OCI-LY7 (cell line): ENCODE measurements around the gene CCDC174.

Experiments
- EZH2phosphoT487 ChIP-seq: fragments of 200-600 bp; sonication (generic); IDR thresholded peaks from 2 replicates; pipeline ENCODE4 v1.6.1; 2018; ENCODE audit warnings: low read depth, borderline replicate concordance, mild to moderate bottlenecking, mixed run types, antibody characterized with exemption, low read length, moderate library complexity, mixed read lengths
- TF ChIP-seq, protein P1 (sequence below): fragments of 200-600 bp; sonication (generic); conservative IDR thresholded peaks from 2 replicates; pipeline ENCODE4 v1.5.1; 2014; ENCODE audit warnings: mild to moderate bottlenecking, antibody characterized with exemption, low read length, moderate library complexity, mixed read lengths

DNA sequence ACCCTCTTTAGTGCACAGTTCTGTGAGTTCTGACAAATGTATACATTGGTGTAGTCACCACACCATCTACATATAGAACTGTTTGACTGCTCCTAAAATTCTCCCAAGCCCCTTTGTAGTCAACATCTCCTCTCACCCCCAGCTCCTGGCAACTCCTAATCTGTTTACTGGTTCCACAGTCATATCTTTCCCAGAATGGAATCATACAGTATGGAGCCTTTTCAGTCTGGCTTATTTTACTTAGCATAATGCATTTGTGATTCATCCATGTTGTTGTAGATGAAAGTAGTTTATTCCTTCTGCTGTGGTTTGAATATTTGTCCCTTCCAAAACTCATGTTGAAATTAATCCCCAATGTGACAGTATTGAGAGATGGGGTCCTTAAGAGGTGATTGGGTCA, 41.6 kb upstream of the CCDC174 start:
- TF ChIP-seq, protein P1, sequence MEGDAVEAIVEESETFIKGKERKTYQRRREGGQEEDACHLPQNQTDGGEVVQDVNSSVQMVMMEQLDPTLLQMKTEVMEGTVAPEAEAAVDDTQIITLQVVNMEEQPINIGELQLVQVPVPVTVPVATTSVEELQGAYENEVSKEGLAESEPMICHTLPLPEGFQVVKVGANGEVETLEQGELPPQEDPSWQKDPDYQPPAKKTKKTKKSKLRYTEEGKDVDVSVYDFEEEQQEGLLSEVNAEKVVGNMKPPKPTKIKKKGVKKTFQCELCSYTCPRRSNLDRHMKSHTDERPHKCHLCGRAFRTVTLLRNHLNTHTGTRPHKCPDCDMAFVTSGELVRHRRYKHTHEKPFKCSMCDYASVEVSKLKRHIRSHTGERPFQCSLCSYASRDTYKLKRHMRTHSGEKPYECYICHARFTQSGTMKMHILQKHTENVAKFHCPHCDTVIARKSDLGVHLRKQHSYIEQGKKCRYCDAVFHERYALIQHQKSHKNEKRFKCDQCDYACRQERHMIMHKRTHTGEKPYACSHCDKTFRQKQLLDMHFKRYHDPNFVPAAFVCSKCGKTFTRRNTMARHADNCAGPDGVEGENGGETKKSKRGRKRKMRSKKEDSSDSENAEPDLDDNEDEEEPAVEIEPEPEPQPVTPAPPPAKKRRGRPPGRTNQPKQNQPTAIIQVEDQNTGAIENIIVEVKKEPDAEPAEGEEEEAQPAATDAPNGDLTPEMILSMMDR: no peak
- TF ChIP-seq EZH2phosphoT487: no peak
